GM12891 (cell line): ENCODE data around the gene TEDC2.

Source experiments
- POLR2A ChIP-seq: IDR thresholded peaks from 2 replicates; pipeline ENCODE4 v1.6.1; 2011; ENCODE audit warnings: low read depth, low read length, control low read depth
- POLR2AphosphoS5 ChIP-seq: IDR thresholded peaks from 2 replicates; pipeline ENCODE4 v1.6.1; 2011; ENCODE audit warnings: low read depth, low read length, control low read depth

DNA sequence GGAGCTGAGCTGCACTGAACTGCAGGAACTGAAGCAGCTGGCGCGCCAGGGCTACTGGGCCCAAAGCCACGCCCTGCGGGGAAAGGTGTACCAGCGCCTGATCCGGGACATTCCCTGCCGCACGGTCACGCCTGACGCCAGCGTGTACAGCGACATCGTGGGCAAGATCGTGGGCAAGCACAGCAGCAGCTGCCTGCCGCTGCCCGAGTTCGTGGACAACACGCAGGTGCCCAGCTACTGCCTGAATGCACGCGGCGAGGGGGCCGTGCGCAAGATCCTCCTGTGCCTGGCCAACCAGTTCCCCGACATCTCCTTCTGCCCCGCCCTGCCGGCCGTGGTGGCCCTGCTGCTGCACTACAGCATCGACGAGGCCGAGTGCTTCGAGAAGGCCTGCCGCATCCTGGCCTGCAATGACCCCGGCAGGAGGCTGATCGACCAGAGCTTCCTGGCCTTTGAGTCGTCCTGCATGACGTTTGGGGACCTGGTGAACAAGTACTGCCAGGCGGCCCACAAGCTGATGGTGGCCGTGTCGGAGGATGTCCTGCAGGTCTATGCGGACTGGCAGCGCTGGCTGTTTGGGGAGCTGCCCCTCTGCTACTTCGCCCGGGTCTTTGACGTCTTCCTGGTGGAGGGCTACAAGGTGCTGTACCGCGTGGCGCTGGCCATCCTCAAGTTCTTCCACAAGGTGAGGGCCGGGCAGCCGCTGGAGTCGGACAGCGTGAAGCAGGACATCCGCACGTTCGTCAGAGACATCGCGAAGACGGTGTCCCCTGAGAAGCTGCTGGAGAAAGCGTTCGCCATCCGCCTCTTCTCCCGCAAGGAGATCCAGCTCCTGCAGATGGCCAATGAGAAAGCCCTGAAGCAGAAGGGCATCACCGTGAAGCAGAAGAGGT, 36.6 kb downstream of the TEDC2 start:
- TF ChIP-seq POLR2AphosphoS5 (no peak), POLR2A (no peak)
